DOHH2 (cell line): ENCODE measurements around the gene GOLGA6C.
"Not testable (repeated sequence)": the region's sequence is repeated elsewhere in the genome, so short reads cannot be mapped to it uniquely, and the experiment has no call there.

Source experiments
- H3F3A ChIP-seq: fragments of 200-600 bp; sonication (generic), shearing (Covaris generic); 2 replicates; pipeline ENCODE4 v1.6.0; 2016; ENCODE audit warnings: antibody characterized with exemption, mild to moderate bottlenecking; ENCODE audit not compliant: control insufficient read depth, insufficient read depth
- H3K27ac ChIP-seq: fragments of 200-600 bp; sonication (generic); 2 replicates; pipeline ENCODE4 v1.5.1; 2014; ENCODE audit warnings: low read depth, mild to moderate bottlenecking, low read length, moderate library complexity
- H3K27me3 ChIP-seq: fragments of 200-600 bp; sonication (generic); 2 replicates; pipeline ENCODE4 v1.6.1; 2014; ENCODE audit warnings: mild to moderate bottlenecking, low read length, mixed read lengths; ENCODE audit not compliant: control insufficient read depth
- H3K36me3 ChIP-seq: fragments of 200-600 bp; sonication (generic); 2 replicates; pipeline ENCODE4 v1.6.1; 2014; ENCODE audit warnings: mild to moderate bottlenecking, low read length, moderate library complexity, mixed read lengths; ENCODE audit not compliant: control insufficient read depth
- H3K4me1 ChIP-seq: fragments of 200-600 bp; sonication (generic); 2 replicates; pipeline ENCODE4 v1.6.1; 2014; ENCODE audit warnings: mild to moderate bottlenecking, low read length, mixed read lengths; ENCODE audit not compliant: control insufficient read depth
- H3K4me2 ChIP-seq: fragments of 200-600 bp; sonication (generic); 2 replicates; pipeline ENCODE4 v1.6.0; 2014; ENCODE audit warnings: mild to moderate bottlenecking, low read length, moderate library complexity
- H3K4me3 ChIP-seq: fragments of 200-600 bp; sonication (generic); 2 replicates; pipeline ENCODE4 v1.5.1; 2014; ENCODE audit warnings: mild to moderate bottlenecking, low read length, mixed read lengths
- H3K79me2 ChIP-seq: fragments of 200-600 bp; sonication (generic); 2 replicates; pipeline ENCODE4 v1.6.1; 2014; ENCODE audit warnings: mild to moderate bottlenecking, low read length, mixed read lengths; ENCODE audit not compliant: control insufficient read depth
- H3K9me2 ChIP-seq: fragments of 200-600 bp; sonication (generic); replicated peaks from 2 replicates; pipeline ENCODE4 v1.6.1; 2014; ENCODE audit warnings: mild to moderate bottlenecking, low read length, mixed read lengths; ENCODE audit not compliant: control insufficient read depth
- H3K9me3 ChIP-seq: fragments of 200-600 bp; sonication (generic); 2 replicates; pipeline ENCODE4 v1.6.1; 2014; ENCODE audit warnings: antibody characterized with exemption, low read length, mixed read lengths; ENCODE audit not compliant: control insufficient read depth, insufficient read depth
- H4K20me1 ChIP-seq: fragments of 200-600 bp; sonication (generic); 2 replicates; pipeline ENCODE4 v1.6.0; 2014; ENCODE audit warnings: low read depth, mild to moderate bottlenecking, antibody characterized with exemption, low read length, moderate library complexity; ENCODE audit not compliant: control insufficient read depth, insufficient read depth
- CTCF ChIP-seq: fragments of 200-600 bp; sonication (generic); IDR thresholded peaks from one replicate; pipeline ENCODE4 v1.5.1; 2014; ENCODE audit warnings: antibody characterized with exemption, mild to moderate bottlenecking, low read depth, low read length; ENCODE audit not compliant: poor library complexity, severe bottlenecking
- EZH2phosphoT487 ChIP-seq: fragments of 200-600 bp; sonication (generic); IDR thresholded peaks from 2 replicates; pipeline ENCODE4 v1.6.1; 2017; ENCODE audit warnings: borderline replicate concordance, mild to moderate bottlenecking, antibody characterized with exemption, low read length, moderate library complexity, mixed read lengths

GOLGA6C gene

GRCh38 chr15:75258034-75258433, at the start of gene GOLGA6C:
Gene GOLGA6C, plus strand, starts transcription at chr15:75258334. Its CDS starts 265 bp downstream, at chr15:75258599.
- not testable (repeated sequence) for H3K4me2 ChIP-seq, H3K79me2 ChIP-seq, H4K20me1 ChIP-seq, H3K27ac ChIP-seq, H3K27me3 ChIP-seq, H3K4me3 ChIP-seq, H3K4me1 ChIP-seq, H3F3A ChIP-seq, H3K9me3 ChIP-seq, H3K9me2 ChIP-seq, H3K36me3 ChIP-seq

- no peak overlapping the region for H3K4me2 ChIP-seq
- H4K20me1 ChIP-seq, result peaks cover 52% of the 10 kb centered on the region
- H3K36me3 ChIP-seq, result peaks cover 88% of the 10 kb centered on the region
- H3K9me2 ChIP-seq, result no peaks in the 10 kb centered on the region
- no peaks in the 10 kb centered on the region; the same call in 1 of the 2 replicates for H3F3A ChIP-seq
- TF ChIP-seq CTCF (no peak), EZH2phosphoT487 (no peak)
- peaks cover 83% of the 10 kb centered on the region for H3K79me2 ChIP-seq
- no peak overlapping the region for H3K27ac ChIP-seq
- H3K9me3 ChIP-seq, result no peaks in the 10 kb centered on the region
- no peak overlapping the region for H3K4me3 ChIP-seq
- no peaks in the 10 kb centered on the region for H3K27me3 ChIP-seq
- peaks cover 16% of the 10 kb centered on the region for H3K4me1 ChIP-seq
Observed at GRCh38 chr15:75208501-75209288, 49.4 kb upstream of the GOLGA6C start.

- Histone ChIP-seq H3F3A (no peaks in the 10 kb centered on the region), H3K4me3 (no peak overlapping the region), H3K9me2 (no peaks in the 10 kb centered on the region), H3K36me3 (peaks cover 88% of the 10 kb centered on the region), H3K79me2 (peaks cover 77% of the 10 kb centered on the region), H3K27ac (no peak overlapping the region), H4K20me1 (peaks cover 47% of the 10 kb centered on the region), H3K4me2 (no peak overlapping the region), H3K9me3 (no peaks in the 10 kb centered on the region), H3K27me3 (no peaks in the 10 kb centered on the region), H3K4me1 (peaks cover 10% of the 10 kb centered on the region)
- TF ChIP-seq EZH2phosphoT487, result no peak
- no peak for TF ChIP-seq CTCF
Observed at GRCh38 chr15:75209289-75209676, 48.9 kb upstream of the GOLGA6C start.

- H3K9me2 ChIP-seq, result no peaks in the 10 kb centered on the region
- H3K79me2 ChIP-seq, result peaks cover 62% of the 10 kb centered on the region
- peaks cover 35% of the 10 kb centered on the region for H4K20me1 ChIP-seq
- no peak overlapping the region for H3K4me2 ChIP-seq
- no peaks in the 10 kb centered on the region for H3K27me3 ChIP-seq
- no peaks in the 10 kb centered on the region for H3F3A ChIP-seq
- H3K36me3 ChIP-seq, result peaks cover 75% of the 10 kb centered on the region
- H3K4me3 ChIP-seq, result no peak overlapping the region
- no peaks in the 10 kb centered on the region for H3K4me1 ChIP-seq
- H3K27ac ChIP-seq, result no peak overlapping the region
- H3K9me3 ChIP-seq, result no peaks in the 10 kb centered on the region
- TF ChIP-seq EZH2phosphoT487 (no peak), CTCF (no peak)
Observed at GRCh38 chr15:75210811-75211230, 47.3 kb upstream of the GOLGA6C start.
